PFSK-1 (cell line): ENCODE data around the gene CASKIN2.

Experiments used
- FOXP2 ChIP-seq: optimal IDR thresholded peaks from 2 replicates; pipeline ENCODE3; 2011; ENCODE audit warnings: borderline replicate concordance, control low read depth, inconsistent platforms; ENCODE audit not compliant: insufficient read depth; ENCODE audit errors: extremely low read length, extremely low read depth
- POLR2AphosphoS5 ChIP-seq: IDR thresholded peaks from 2 replicates; pipeline ENCODE4 v1.6.1; 2012; ENCODE audit warnings: low read depth, mild to moderate bottlenecking, control low read depth, low read length, moderate library complexity
- SIN3A ChIP-seq: IDR thresholded peaks from 2 replicates; pipeline ENCODE4 v1.6.1; 2012; ENCODE audit warnings: mild to moderate bottlenecking, low read length, moderate library complexity, borderline replicate concordance; ENCODE audit not compliant: insufficient read depth
- TAF1 ChIP-seq: IDR thresholded peaks from 2 replicates; pipeline ENCODE4 v1.6.1; 2012; ENCODE audit warnings: low read length, control low read depth, borderline replicate concordance; ENCODE audit not compliant: insufficient read depth
- TF ChIP-seq, protein P1 (sequence below), 2 experiments: IDR thresholded peaks; 2 replicates each; pipeline versions ENCODE4 v1.6.1 to v1.8.0; 2011 to 2012; ENCODE audit warnings: low read depth in 2 of 2, low read length in 2 of 2, control low read depth in 1 of 2, inconsistent platforms in 1 of 2, mild to moderate bottlenecking in 1 of 2, moderate library complexity in 1 of 2; ENCODE audit not compliant: insufficient read depth in 1 of 2

The CASKIN2 gene

GRCh38 chr17:75503337-75503950 is 11.9 kb downstream of the CASKIN2 start:
- TF ChIP-seq POLR2AphosphoS5 (no peak), FOXP2 (no peak), SIN3A (no peak), TAF1 (no peak)
- TF ChIP-seq, protein P1, sequence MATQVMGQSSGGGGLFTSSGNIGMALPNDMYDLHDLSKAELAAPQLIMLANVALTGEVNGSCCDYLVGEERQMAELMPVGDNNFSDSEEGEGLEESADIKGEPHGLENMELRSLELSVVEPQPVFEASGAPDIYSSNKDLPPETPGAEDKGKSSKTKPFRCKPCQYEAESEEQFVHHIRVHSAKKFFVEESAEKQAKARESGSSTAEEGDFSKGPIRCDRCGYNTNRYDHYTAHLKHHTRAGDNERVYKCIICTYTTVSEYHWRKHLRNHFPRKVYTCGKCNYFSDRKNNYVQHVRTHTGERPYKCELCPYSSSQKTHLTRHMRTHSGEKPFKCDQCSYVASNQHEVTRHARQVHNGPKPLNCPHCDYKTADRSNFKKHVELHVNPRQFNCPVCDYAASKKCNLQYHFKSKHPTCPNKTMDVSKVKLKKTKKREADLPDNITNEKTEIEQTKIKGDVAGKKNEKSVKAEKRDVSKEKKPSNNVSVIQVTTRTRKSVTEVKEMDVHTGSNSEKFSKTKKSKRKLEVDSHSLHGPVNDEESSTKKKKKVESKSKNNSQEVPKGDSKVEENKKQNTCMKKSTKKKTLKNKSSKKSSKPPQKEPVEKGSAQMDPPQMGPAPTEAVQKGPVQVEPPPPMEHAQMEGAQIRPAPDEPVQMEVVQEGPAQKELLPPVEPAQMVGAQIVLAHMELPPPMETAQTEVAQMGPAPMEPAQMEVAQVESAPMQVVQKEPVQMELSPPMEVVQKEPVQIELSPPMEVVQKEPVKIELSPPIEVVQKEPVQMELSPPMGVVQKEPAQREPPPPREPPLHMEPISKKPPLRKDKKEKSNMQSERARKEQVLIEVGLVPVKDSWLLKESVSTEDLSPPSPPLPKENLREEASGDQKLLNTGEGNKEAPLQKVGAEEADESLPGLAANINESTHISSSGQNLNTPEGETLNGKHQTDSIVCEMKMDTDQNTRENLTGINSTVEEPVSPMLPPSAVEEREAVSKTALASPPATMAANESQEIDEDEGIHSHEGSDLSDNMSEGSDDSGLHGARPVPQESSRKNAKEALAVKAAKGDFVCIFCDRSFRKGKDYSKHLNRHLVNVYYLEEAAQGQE (IDR thresholded peaks at IDR 0.05; ENCODE audit: insufficient read depth in 1 of 2, low read depth in 2 of 2, low read length in 2 of 2): no peak

- TF ChIP-seq FOXP2: no peak
- TF ChIP-seq POLR2AphosphoS5: no peak
- TF ChIP-seq, protein P1 (IDR thresholded peaks at IDR 0.05; ENCODE audit: insufficient read depth in 1 of 2, low read depth in 2 of 2, low read length in 2 of 2): no peak
- TF ChIP-seq SIN3A: no peak
- no peak for TF ChIP-seq TAF1
Measured at GRCh38 chr17:75502721-75503329, 12.5 kb downstream of the CASKIN2 start.

DNA sequence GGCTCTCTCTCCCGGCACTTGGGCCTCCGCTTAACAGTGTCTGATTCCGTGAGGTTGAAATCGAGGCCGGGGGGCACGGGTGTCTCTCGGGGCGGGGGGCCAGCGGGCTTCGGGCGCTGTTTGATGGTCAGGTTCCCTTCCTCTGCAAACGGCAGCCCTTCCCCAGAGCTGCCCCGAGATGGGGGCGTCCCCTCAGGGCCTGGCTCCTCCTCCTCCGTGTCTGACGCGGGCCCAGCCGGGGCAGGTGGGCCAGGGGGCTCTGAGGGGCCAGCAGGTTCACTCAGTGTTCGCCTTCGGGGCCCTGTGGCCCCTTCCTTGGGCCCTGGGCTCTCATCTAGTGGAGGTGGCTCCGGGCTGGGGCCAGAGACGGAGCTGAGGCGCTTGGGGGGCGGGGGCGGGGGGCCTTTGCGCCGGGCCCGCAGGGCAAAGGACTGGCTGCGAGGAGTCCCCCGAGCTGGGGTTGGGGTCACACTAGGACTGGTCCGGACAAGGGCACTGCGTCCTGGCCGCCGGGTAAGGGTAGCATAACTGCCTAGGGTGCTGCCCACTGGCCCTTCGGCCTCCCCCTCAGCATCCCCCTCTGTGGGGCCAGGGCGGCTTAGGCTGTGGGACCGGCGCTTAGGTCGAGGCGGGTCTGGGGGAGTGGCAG is 13.1 kb downstream of the CASKIN2 start:
- TF ChIP-seq, protein P1 (IDR thresholded peaks at IDR 0.05; ENCODE audit: insufficient read depth in 1 of 2, low read depth in 2 of 2, low read length in 2 of 2): no peak
- TF ChIP-seq SIN3A (no peak), POLR2AphosphoS5 (no peak), TAF1 (no peak), FOXP2 (no peak)

DNA sequence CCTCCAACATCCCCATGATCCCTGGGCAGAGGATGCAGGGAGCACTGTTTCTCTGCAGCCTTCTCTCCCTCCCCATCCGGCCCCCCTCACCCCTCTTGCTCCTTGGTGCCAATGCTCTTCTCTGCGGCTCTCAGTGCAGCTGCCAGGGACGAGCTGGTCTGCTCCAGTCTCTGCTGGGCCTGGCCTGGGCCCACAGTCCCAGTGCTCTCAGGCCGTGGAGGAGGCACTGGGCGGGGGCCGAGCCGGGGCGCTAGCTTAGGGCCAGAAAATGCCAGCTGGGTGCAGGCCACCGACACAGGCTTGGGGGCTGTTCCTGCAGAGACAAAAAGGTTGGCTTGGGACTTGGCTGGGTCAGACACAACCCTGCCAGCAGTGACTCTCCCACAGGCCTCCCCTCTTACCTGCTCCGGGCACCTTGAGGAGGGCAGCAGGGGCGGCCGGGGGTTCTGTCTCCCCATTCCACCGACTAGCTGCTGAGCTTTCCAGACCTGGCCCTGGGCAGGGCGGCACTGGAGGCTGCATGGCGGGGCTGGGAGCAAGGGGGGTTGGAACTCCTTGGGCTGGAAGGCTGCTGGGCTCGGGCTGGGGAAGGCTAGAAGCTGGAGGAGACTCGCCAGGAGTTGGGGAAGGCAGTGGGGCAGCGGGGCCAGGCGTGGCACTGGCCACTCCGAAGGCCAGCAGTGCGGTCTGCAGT is 13.8 kb downstream of the CASKIN2 start:
- TF ChIP-seq SIN3A (no peak), FOXP2 (no peak), POLR2AphosphoS5 (no peak), TAF1 (no peak)
- TF ChIP-seq, protein P1 (IDR thresholded peaks at IDR 0.05; ENCODE audit: insufficient read depth in 1 of 2, low read depth in 2 of 2, low read length in 2 of 2): no peak
